Right lobe of liver (tissue), 6 donors: ENCODE data around the gene MRPL11. TPM values are rescaled to one million over a fixed set of nuclear protein-coding genes. Genes with fewer than 3 reads are reported as not detected.

Source experiments
- ATAC-seq, 4 donors: fragments of 200-7000 bp; cut with Tn5 transposase; one replicate each; pipeline ENCODE4 v1.9.1; 2020; ENCODE audit warnings: mild to moderate bottlenecking in 4 of 4, moderate library complexity in 4 of 4
- DNase-seq, 3 donors: peaks; one replicate each; pipeline ENCODE4 v3.0.0-alpha.2; 2020
- H3K27ac ChIP-seq, 3 donors: fragments of 200-600 bp; one replicate each; pipeline ENCODE4 v1.8.0; 2022
- H3K27me3 ChIP-seq, 2 donors: fragments of 200-600 bp; one replicate each; pipeline ENCODE4 v1.8.0; 2022
- H3K36me3 ChIP-seq, 4 donors: fragments of 200-600 bp; sonication (generic) in 1 of 4; one replicate each; pipeline versions ENCODE4 v1.5.1 to v1.8.0; 2017 to 2022; ENCODE audit warnings: control low read depth in 1 of 4
- H3K4me1 ChIP-seq, 4 donors: fragments of 200-600 bp; sonication (generic) in 1 of 4; one replicate each; pipeline versions ENCODE4 v1.5.1 to v1.8.0; 2017 to 2022; ENCODE audit warnings: control low read depth in 1 of 4
- H3K4me3 ChIP-seq, 3 donors: fragments of 200-600 bp; one replicate each; pipeline ENCODE4 v1.8.0; 2022
- H3K9me3 ChIP-seq, 4 donors: fragments of 200-600 bp; sonication (generic) in 1 of 4; one replicate each; pipeline versions ENCODE4 v1.5.1 to v1.8.0; 2017 to 2022; ENCODE audit warnings: control low read depth in 1 of 4
- CTCF ChIP-seq, 4 donors: fragments of 200-600 bp in 3 of 4; fragments of 450-650 bp in 1 of 4; IDR thresholded peaks; one replicate each; pipeline versions ENCODE4 v1.5.1 to v1.8.0; 2016 to 2022; ENCODE audit warnings: antibody characterized with exemption in 4 of 4, mild to moderate bottlenecking in 2 of 4
- POLR2A ChIP-seq: fragments of 450-650 bp; IDR thresholded peaks from one replicate; pipeline ENCODE4 v1.6.1; 2017; ENCODE audit warnings: antibody characterized with exemption, mild to moderate bottlenecking
- WGBS: methylation state at CpG from one replicate; pipeline ENCODE4 v1.1.6; 2018; ENCODE audit warnings: low coverage, low lambda C conversion rate; ENCODE audit not compliant: insufficient coverage; ENCODE audit errors: missing lambda C conversion rate; 5-methylcytosine and 5-hydroxymethylcytosine counted together
- intact Hi-C, 2 donors: fragments of 100-400 bp; cut with DNase I; formaldehyde crosslinking; loops; one replicate each; pipeline versions ENCODE4 v1.11.2 to v1.14.1; 2022
- total RNA-seq, 6 experiments: library from RNA; depleted of rRNA in 2 of 6; stranded (reverse); fragments of >200 nt in 2 of 6; fragmentation: NEBNext Ultra II Directional in 3 of 6; extraction: Animal tissue kit (Norgen Biotek cat#: 25700) in 3 of 6; gene quantifications; one replicate each; pipeline versions ENCODE4 v1.1.0 to v1.2.4, GENCODE V29; 2016 to 2023
- donor health status: DM: no; HTN: yes; CAD: no.
- donor health status: DM: no; HTN: no; CAD: no.
- donor health status: DM: no; HTN: no; CAD: no.
- donor health status: DM: no; HTN: yes; CAD: no.
- donor health status: DM: no; HTN: yes; CAD: no.

MRPL11 gene
- total RNA-seq, 6 experiments from 2014 or later, result 17.6 to 34.1 (median 28.6) TPM

- no peaks in the 10 kb centered on the region for H3K4me1 ChIP-seq
- H3K27ac ChIP-seq, result no peak overlapping the region
- TF ChIP-seq POLR2A (no peak), CTCF (IDR thresholded peaks at IDR 0.05) (no peak)
- no peaks in the 10 kb centered on the region for H3K36me3 ChIP-seq
- no peaks in the 10 kb centered on the region for H3K27me3 ChIP-seq
- intact Hi-C loops, result no loop called here
- WGBS, result 26% methylated on average over 2 of the region's 2 CpGs
- DNase-seq (no peak), ATAC-seq (no peak)
- H3K4me3 ChIP-seq, result no peak overlapping the region
- H3K9me3 ChIP-seq, result no peaks in the 10 kb centered on the region
These were observed 23.2 kb downstream of the MRPL11 start for GRCh38 chr11:66415423-66415822.

- intact Hi-C loops, result no loop called here
- no peak overlapping the region for H3K27ac ChIP-seq
- ATAC-seq, result no peak
- no peak for TF ChIP-seq POLR2A
- TF ChIP-seq CTCF (IDR thresholded peaks at IDR 0.05), result no peak
- no peaks in the 10 kb centered on the region for H3K9me3 ChIP-seq
- H3K4me3 ChIP-seq, result no peak overlapping the region
- DNase-seq, result no peak
- 46% methylated on average over 11 of the region's 12 CpGs for WGBS
- no peaks in the 10 kb centered on the region for H3K4me1 ChIP-seq
- no peaks in the 10 kb centered on the region for H3K27me3 ChIP-seq
- no peaks in the 10 kb centered on the region for H3K36me3 ChIP-seq
These were observed 24.3 kb downstream of the MRPL11 start for GRCh38 chr11:66414120-66414934.

- Histone ChIP-seq H3K4me1 (no peaks in the 10 kb centered on the region), H3K36me3 (no peaks in the 10 kb centered on the region), H3K9me3 (no peaks in the 10 kb centered on the region), H3K27ac (no peak overlapping the region), H3K4me3 (no peak overlapping the region), H3K27me3 (no peaks in the 10 kb centered on the region)
- no peak for TF ChIP-seq POLR2A
- no peak for TF ChIP-seq CTCF (IDR thresholded peaks at IDR 0.05)
- WGBS, result 59% methylated on average over 5 of the region's 6 CpGs
- no peak for DNase-seq
- intact Hi-C loops, result no loop called here
- no peak for ATAC-seq
These were observed 25.5 kb downstream of the MRPL11 start for GRCh38 chr11:66413167-66413566.

GRCh38 chr11:66412110-66412509, 26.5 kb downstream of the MRPL11 start:
- TF ChIP-seq POLR2A (no peak), CTCF (IDR thresholded peaks at IDR 0.05) (no peak)
- Histone ChIP-seq H3K4me3 (no peak overlapping the region), H3K27me3 (no peaks in the 10 kb centered on the region), H3K9me3 (no peaks in the 10 kb centered on the region), H3K4me1 (no peaks in the 10 kb centered on the region), H3K27ac (no peak overlapping the region), H3K36me3 (no peaks in the 10 kb centered on the region)
- WGBS, result 100% methylated on average over 1 of the region's 7 CpGs
- no peak for DNase-seq
- ATAC-seq, result no peak
- intact Hi-C loops, result no loop called here
